ENCODE measurements around the gene MMP1.

GRCh38 chr11:102831128-102831488 lies 33.1 kb upstream of the MMP1 start:
- TF ChIP-seq, protein P1, sequence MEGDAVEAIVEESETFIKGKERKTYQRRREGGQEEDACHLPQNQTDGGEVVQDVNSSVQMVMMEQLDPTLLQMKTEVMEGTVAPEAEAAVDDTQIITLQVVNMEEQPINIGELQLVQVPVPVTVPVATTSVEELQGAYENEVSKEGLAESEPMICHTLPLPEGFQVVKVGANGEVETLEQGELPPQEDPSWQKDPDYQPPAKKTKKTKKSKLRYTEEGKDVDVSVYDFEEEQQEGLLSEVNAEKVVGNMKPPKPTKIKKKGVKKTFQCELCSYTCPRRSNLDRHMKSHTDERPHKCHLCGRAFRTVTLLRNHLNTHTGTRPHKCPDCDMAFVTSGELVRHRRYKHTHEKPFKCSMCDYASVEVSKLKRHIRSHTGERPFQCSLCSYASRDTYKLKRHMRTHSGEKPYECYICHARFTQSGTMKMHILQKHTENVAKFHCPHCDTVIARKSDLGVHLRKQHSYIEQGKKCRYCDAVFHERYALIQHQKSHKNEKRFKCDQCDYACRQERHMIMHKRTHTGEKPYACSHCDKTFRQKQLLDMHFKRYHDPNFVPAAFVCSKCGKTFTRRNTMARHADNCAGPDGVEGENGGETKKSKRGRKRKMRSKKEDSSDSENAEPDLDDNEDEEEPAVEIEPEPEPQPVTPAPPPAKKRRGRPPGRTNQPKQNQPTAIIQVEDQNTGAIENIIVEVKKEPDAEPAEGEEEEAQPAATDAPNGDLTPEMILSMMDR (IDR thresholded peaks at IDR 0.05): no peak
- TF ChIP-seq POLR2A (IDR thresholded peaks at IDR 0.05) (no peak), POLR2AphosphoS5 (IDR thresholded peaks at IDR 0.05) (no peak)
